ENCODE data around the gene SDHB. TPM values are rescaled to one million over a fixed set of nuclear protein-coding genes. Genes with fewer than 3 reads are reported as not detected.

SDHB gene
- total and polyA plus RNA-seq, 10 of the 15 experiments (the other 5 are each of a cell fraction or from before 2014, with no cell fraction given) = 101 to 319 (median 188) TPM

DNA sequence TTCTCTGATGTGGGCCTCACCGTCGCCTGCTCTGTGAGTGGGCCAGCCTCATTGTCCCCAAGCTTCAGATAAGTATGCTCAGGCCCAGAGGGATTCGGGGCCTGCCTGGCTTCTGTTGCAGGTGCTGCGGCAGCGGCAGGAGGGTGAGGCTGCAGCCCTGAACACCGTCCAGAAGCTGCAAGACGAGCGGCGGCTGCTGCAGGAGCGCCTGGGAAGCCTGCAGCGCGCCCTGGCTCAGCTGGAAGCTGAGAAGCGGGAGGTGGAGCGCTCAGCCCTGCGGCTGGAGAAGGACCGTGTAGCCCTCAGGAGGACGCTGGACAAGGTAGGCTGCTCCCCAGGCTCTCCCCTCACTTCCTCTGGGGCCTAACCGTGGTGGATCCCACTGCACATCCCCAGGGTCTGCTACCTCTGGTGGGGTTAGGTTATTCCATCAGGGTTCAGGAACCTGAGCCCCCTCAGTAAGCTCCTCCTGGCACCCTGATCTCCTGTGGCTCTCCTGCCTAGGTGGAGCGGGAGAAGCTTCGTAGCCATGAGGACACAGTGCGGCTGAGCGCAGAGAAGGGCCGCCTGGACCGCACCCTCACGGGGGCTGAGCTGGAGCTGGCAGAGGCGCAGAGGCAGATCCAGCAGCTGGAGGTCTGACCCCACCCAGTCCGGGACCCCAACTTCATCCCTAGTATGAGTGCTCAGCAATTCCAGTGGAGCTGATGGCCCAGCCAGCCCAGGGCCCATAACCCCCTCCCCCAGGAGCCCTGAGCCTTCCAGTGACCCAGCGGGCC lies 83.5 kb downstream of the SDHB start (continued):
- TF ChIP-seq, protein P1, sequence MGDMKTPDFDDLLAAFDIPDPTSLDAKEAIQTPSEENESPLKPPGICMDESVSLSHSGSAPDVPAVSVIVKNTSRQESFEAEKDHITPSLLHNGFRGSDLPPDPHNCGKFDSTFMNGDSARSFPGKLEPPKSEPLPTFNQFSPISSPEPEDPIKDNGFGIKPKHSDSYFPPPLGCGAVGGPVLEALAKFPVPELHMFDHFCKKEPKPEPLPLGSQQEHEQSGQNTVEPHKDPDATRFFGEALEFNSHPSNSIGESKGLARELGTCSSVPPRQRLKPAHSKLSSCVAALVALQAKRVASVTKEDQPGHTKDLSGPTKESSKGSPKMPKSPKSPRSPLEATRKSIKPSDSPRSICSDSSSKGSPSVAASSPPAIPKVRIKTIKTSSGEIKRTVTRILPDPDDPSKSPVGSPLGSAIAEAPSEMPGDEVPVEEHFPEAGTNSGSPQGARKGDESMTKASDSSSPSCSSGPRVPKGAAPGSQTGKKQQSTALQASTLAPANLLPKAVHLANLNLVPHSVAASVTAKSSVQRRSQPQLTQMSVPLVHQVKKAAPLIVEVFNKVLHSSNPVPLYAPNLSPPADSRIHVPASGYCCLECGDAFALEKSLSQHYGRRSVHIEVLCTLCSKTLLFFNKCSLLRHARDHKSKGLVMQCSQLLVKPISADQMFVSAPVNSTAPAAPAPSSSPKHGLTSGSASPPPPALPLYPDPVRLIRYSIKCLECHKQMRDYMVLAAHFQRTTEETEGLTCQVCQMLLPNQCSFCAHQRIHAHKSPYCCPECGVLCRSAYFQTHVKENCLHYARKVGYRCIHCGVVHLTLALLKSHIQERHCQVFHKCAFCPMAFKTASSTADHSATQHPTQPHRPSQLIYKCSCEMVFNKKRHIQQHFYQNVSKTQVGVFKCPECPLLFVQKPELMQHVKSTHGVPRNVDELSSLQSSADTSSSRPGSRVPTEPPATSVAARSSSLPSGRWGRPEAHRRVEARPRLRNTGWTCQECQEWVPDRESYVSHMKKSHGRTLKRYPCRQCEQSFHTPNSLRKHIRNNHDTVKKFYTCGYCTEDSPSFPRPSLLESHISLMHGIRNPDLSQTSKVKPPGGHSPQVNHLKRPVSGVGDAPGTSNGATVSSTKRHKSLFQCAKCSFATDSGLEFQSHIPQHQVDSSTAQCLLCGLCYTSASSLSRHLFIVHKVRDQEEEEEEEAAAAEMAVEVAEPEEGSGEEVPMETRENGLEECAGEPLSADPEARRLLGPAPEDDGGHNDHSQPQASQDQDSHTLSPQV (IDR thresholded peaks at IDR 0.05) = no peak
- TF ChIP-seq CBX3 (IDR thresholded peaks at IDR 0.05; ENCODE audit: borderline replicate concordance, low read depth) (no peak), BCL11A (IDR thresholded peaks at IDR 0.05; ENCODE audit: low read depth, low read length) (no peak), BCLAF1 (IDR thresholded peaks at IDR 0.05) (no peak), DPF2 (IDR thresholded peaks at IDR 0.05) (no peak), MEF2B (IDR thresholded peaks at IDR 0.05; ENCODE audit: partially characterized antibody, poor library complexity, severe bottlenecking) (no peak), IKZF1 (conservative IDR thresholded peaks at IDR 0.05) (no peak), RELA (IDR thresholded peaks at IDR 0.05; ENCODE audit: borderline replicate concordance, partially characterized antibody) (no peak), SMARCA5 (IDR thresholded peaks at IDR 0.05) (no peak), ZNF384 (IDR thresholded peaks at IDR 0.05; ENCODE audit: borderline replicate concordance, low read depth, low read length) (no peak), SPI1 (IDR thresholded peaks at IDR 0.05; ENCODE audit: borderline replicate concordance, insufficient read depth, low read depth, low read length) (no peak), TCF7 (IDR thresholded peaks at IDR 0.05; ENCODE audit: borderline replicate concordance) (no peak)

Measured in GM12878 (cell line).